Colonic mucosa (tissue), 4 donors: Measurements from ENCODE around the gene GPX4. TPM values are rescaled to one million over a fixed set of nuclear protein-coding genes. Genes with fewer than 3 reads are reported as not detected.

ENCODE experiments used
- DNase-seq: peaks from one replicate; pipeline ENCODE4 v3.0.0-alpha.2; 2020
- H3K27ac ChIP-seq: fragments of 200-600 bp; one replicate; pipeline ENCODE4 v1.8.0; 2021
- H3K27me3 ChIP-seq: fragments of 200-600 bp; one replicate; pipeline ENCODE4 v1.8.0; 2021
- H3K36me3 ChIP-seq: fragments of 200-600 bp; one replicate; pipeline ENCODE4 v1.8.0; 2021
- H3K4me1 ChIP-seq: fragments of 200-600 bp; one replicate; pipeline ENCODE4 v1.8.0; 2021; ENCODE audit warnings: mild to moderate bottlenecking
- H3K4me3 ChIP-seq: fragments of 200-600 bp; one replicate; pipeline ENCODE4 v1.8.0; 2021
- H3K9ac ChIP-seq, 2 donors: one replicate each; pipeline ENCODE4 v1.7.0; 2013; ENCODE audit warnings: control low read depth in 2 of 2, low read depth in 2 of 2, low read length in 2 of 2
- H3K9me3 ChIP-seq: fragments of 200-600 bp; one replicate; pipeline ENCODE4 v1.8.0; 2021
- intact Hi-C: fragments of 100-400 bp; cut with DNase I; formaldehyde crosslinking; loops from one replicate; pipeline ENCODE4 v1.14.1; 2022
- total RNA-seq, 2 donors: library from RNA; stranded (reverse); fragmentation: NEBNext Ultra II Directional in 1 of 2; extraction: Animal tissue kit (Norgen Biotek cat#: 25700) in 1 of 2; gene quantifications; one replicate each; pipeline ENCODE4 v1.2.1, GENCODE V29; 2021
- TF ChIP-seq, protein P1 (sequence below): fragments of 200-600 bp; IDR thresholded peaks from one replicate; pipeline ENCODE4 v1.8.0; 2022; ENCODE audit warnings: antibody characterized with exemption, mild to moderate bottlenecking
- donor health status: healthy.
- donor health status: DM: no; HTN: no; CAD: no.
- donor health status: DM: no; HTN: no; CAD: no.

Gene GPX4
- total RNA-seq, 2 donors from 2014 or later: 187 to 189 TPM

GRCh38 chr19:1155352-1156304 lies 51.8 kb downstream of the GPX4 start:
- intact Hi-C loops: no loop called here
- TF ChIP-seq, protein P1, sequence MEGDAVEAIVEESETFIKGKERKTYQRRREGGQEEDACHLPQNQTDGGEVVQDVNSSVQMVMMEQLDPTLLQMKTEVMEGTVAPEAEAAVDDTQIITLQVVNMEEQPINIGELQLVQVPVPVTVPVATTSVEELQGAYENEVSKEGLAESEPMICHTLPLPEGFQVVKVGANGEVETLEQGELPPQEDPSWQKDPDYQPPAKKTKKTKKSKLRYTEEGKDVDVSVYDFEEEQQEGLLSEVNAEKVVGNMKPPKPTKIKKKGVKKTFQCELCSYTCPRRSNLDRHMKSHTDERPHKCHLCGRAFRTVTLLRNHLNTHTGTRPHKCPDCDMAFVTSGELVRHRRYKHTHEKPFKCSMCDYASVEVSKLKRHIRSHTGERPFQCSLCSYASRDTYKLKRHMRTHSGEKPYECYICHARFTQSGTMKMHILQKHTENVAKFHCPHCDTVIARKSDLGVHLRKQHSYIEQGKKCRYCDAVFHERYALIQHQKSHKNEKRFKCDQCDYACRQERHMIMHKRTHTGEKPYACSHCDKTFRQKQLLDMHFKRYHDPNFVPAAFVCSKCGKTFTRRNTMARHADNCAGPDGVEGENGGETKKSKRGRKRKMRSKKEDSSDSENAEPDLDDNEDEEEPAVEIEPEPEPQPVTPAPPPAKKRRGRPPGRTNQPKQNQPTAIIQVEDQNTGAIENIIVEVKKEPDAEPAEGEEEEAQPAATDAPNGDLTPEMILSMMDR: no peak
- Histone ChIP-seq H3K4me1 (peaks cover 14% of the 10 kb centered on the region), H3K27me3 (no peaks in the 10 kb centered on the region), H3K9ac (peak overlapping the region; percentile 50 to 79), H3K4me3 (peak overlapping the region; percentile 23), H3K27ac (peak overlapping the region; percentile 91), H3K9me3 (no peaks in the 10 kb centered on the region), H3K36me3 (no peaks in the 10 kb centered on the region)
- DNase-seq: no peak

Other genes with a start within 250 kb of the GPX4 start
- gene CFD, start 244.3 kb upstream of the GPX4 start, total RNA-seq: 10 to 100 TPM; 42.2 to 55.3 TPM
- gene MED16, start 210.8 kb upstream of the GPX4 start, total RNA-seq: 10 to 100 TPM; 73.3 to 83.2 TPM
- gene RNU6-9, start 210.5 kb upstream of the GPX4 start, total RNA-seq: not detected
- gene R3HDM4, start 190.8 kb upstream of the GPX4 start, total RNA-seq: 10 to 100 TPM; 54.5 to 55.6 TPM
- gene KISS1R, start 186.7 kb upstream of the GPX4 start, total RNA-seq: under 1 TPM in 1 of 2 donors, not detected in 1; 0.21 TPM
- 10 to 100 TPM in 1 of 2 donors, 1 to 10 TPM in 1; 8.7 to 13.0 TPM for gene ARID3A, start 178.0 kb upstream of the GPX4 start, total RNA-seq
- gene WDR18, start 119.6 kb upstream of the GPX4 start, total RNA-seq: 10 to 100 TPM; 26.5 to 81.5 TPM
- gene GRIN3B, start 103.6 kb upstream of the GPX4 start, total RNA-seq: not detected
- gene TMEM259, start 82.9 kb upstream of the GPX4 start, total RNA-seq: 100 to 1,000 TPM; 170 to 235 TPM
- not detected for gene RNU6-2, start 82.5 kb upstream of the GPX4 start, total RNA-seq
- 100 to 1,000 TPM; 108 to 132 TPM for gene CNN2, start 77.4 kb upstream of the GPX4 start, total RNA-seq
- 10 to 100 TPM; 23.9 to 31.6 TPM for gene ABCA7, start 63.9 kb upstream of the GPX4 start, total RNA-seq
- gene ARHGAP45, start 36.8 kb upstream of the GPX4 start, total RNA-seq: 10 to 100 TPM; 27.4 to 37.9 TPM
- 100 to 1,000 TPM; 135 to 245 TPM for gene POLR2E, start 8.6 kb upstream of the GPX4 start, total RNA-seq
- gene SBNO2, start 70.3 kb downstream of the GPX4 start, total RNA-seq: 10 to 100 TPM; 65.5 to 77.1 TPM
- gene STK11, start 101.8 kb downstream of the GPX4 start, total RNA-seq: 100 to 1,000 TPM in 1 of 2 donors, 10 to 100 TPM in 1; 76.3 to 103 TPM
- under 1 TPM; 0.22 to 0.48 TPM for gene CBARP, start 134.0 kb downstream of the GPX4 start, total RNA-seq
- gene ATP5F1D, start 137.8 kb downstream of the GPX4 start, total RNA-seq: 100 to 1,000 TPM; 359 to 627 TPM
- 100 to 1,000 TPM; 172 to 177 TPM for gene MIDN, start 144.6 kb downstream of the GPX4 start, total RNA-seq
- 100 to 1,000 TPM; 163 to 179 TPM for gene CIRBP, start 165.3 kb downstream of the GPX4 start, total RNA-seq
- gene FAM174C, start 171.5 kb downstream of the GPX4 start, total RNA-seq: 100 to 1,000 TPM in 1 of 2 donors, 10 to 100 TPM in 1; 41.8 to 114 TPM
- gene EFNA2, start 181.9 kb downstream of the GPX4 start, total RNA-seq: 10 to 100 TPM; 72.8 to 86.1 TPM